B cell (primary cell): ENCODE data around the gene GOLT1B. TPM values are rescaled to one million over a fixed set of nuclear protein-coding genes. Genes with fewer than 3 reads are reported as not detected.

Source experiments
- ATAC-seq: fragments of 200-7000 bp; cut with Tn5 transposase; one replicate; pipeline ENCODE4 v1.10.0; 2021; ENCODE audit warnings: low read depth, mild to moderate bottlenecking, moderate number of reproducible peaks, moderate library complexity
- CTCF ChIA-PET: fragments of 350-600 bp; sonication (Branson Sonifier 250); formaldehyde crosslinking; loops from one replicate; lab custom pipeline; 2021; ENCODE audit warnings: antibody characterized with exemption, inconsistent platforms; lab: Charles Lee
- POLR2A ChIA-PET: fragments of 350-600 bp; sonication (Branson Sonifier 250); formaldehyde crosslinking; loops from one replicate; lab custom pipeline; 2021; ENCODE audit warnings: antibody characterized with exemption; lab: Charles Lee
- DNase-seq: peaks from one replicate; pipeline ENCODE4 v3.0.0; 2013
- H2AFZ ChIP-seq: 2 replicates; pipeline ENCODE4 v1.6.1; 2012; ENCODE audit warnings: mild to moderate bottlenecking, low read depth, low read length; ENCODE audit not compliant: insufficient read depth, poor library complexity, severe bottlenecking
- H3K27ac ChIP-seq, 2 donors: 1 replicate in 1 of 2; 2 replicates in 1 of 2; pipeline ENCODE4 v1.5.1; 2012 to 2013; ENCODE audit warnings: low read length in 2 of 2, mild to moderate bottlenecking in 2 of 2, moderate library complexity in 1 of 2
- H3K27me3 ChIP-seq, 4 experiments: fragments of 200-600 bp in 1 of 4; sonication (generic) in 1 of 4; replicated peaks in 1 of 4; 1 replicate in 2 of 4; 2 replicates in 2 of 4; pipeline versions ENCODE4 v1.6.1 to v1.7.0; 2013 to 2016; ENCODE audit warnings: low read length in 3 of 4, mild to moderate bottlenecking in 2 of 4, mixed read lengths in 1 of 4, moderate library complexity in 1 of 4; ENCODE audit not compliant: insufficient read depth in 4 of 4, control insufficient read depth in 3 of 4; ENCODE audit errors: control extremely low read depth in 1 of 4
- H3K36me3 ChIP-seq, 2 experiments: replicated peaks in 1 of 2; 1 replicate in 1 of 2; 2 replicates in 1 of 2; pipeline versions ENCODE4 v1.6.1 to v1.7.1; 2013; ENCODE audit warnings: low read length in 1 of 2; ENCODE audit not compliant: insufficient read depth in 2 of 2, control insufficient read depth in 1 of 2; ENCODE audit errors: control extremely low read depth in 1 of 2, extremely low read depth in 1 of 2
- H3K4me1 ChIP-seq, 2 donors: fragments of 200-600 bp in 1 of 2; sonication (generic) in 1 of 2; 1 replicate in 1 of 2; 2 replicates in 1 of 2; pipeline versions ENCODE4 v1.5.1 to v1.6.1; 2013 to 2017; ENCODE audit warnings: low read length in 2 of 2; ENCODE audit not compliant: control insufficient read depth in 2 of 2, insufficient read depth in 2 of 2
- H3K4me2 ChIP-seq: replicated peaks from 2 replicates; pipeline ENCODE3; 2012; ENCODE audit warnings: mild to moderate bottlenecking, low read depth, low read length; ENCODE audit not compliant: poor library complexity, severe bottlenecking
- H3K4me3 ChIP-seq, 5 experiments: fragments of 200-600 bp in 1 of 5; sonication (generic) in 1 of 5; 1 replicate in 3 of 5; 2 replicates in 2 of 5; pipeline versions ENCODE4 v1.5.1 to v1.7.0; 2011 to 2016; ENCODE audit warnings: low read length in 4 of 5, mild to moderate bottlenecking in 4 of 5, low read depth in 2 of 5, control low read depth in 1 of 5, moderate library complexity in 1 of 5; ENCODE audit not compliant: insufficient read depth in 1 of 5; ENCODE audit errors: control extremely low read depth in 1 of 5, extremely low read depth in 1 of 5
- H3K79me2 ChIP-seq: fragments of 200-600 bp; sonication (generic); one replicate; pipeline ENCODE4 v1.6.0; 2016; ENCODE audit warnings: low read length; ENCODE audit not compliant: control insufficient read depth, insufficient read depth
- H3K9ac ChIP-seq: fragments of 200-600 bp; sonication (generic); 2 replicates; pipeline ENCODE4 v1.6.1; 2017; ENCODE audit warnings: mild to moderate bottlenecking, low read length, moderate library complexity
- H3K9me3 ChIP-seq, 3 donors: one replicate each; pipeline versions ENCODE4 v1.6.1 to v1.7.1; 2013; ENCODE audit warnings: low read length in 2 of 3; ENCODE audit not compliant: control insufficient read depth in 2 of 3, insufficient read depth in 1 of 3; ENCODE audit errors: control extremely low read depth in 1 of 3
- H4K20me1 ChIP-seq: 2 replicates; pipeline ENCODE4 v1.6.0; 2012; ENCODE audit warnings: mild to moderate bottlenecking, low read length; ENCODE audit not compliant: insufficient read depth, control insufficient read depth, poor library complexity, severe bottlenecking
- H3K27ac Mint-ChIP-seq: one replicate; pipeline ENCODE4 v1.8.0; 2021; ENCODE audit warnings: mixed read lengths
- H3K27me3 Mint-ChIP-seq: one replicate; pipeline ENCODE4 v1.8.0; 2021; ENCODE audit warnings: mixed read lengths
- H3K4me1 Mint-ChIP-seq: one replicate; pipeline ENCODE4 v1.8.0; 2021; ENCODE audit warnings: mixed read lengths
- H3K4me3 Mint-ChIP-seq: one replicate; pipeline ENCODE4 v1.8.0; 2021; ENCODE audit warnings: mixed read lengths
- H3K9me3 Mint-ChIP-seq: one replicate; pipeline ENCODE4 v1.8.0; 2022; ENCODE audit warnings: mixed read lengths; ENCODE audit not compliant: insufficient read depth
- EZH2 ChIP-seq: IDR thresholded peaks from 2 replicates; pipeline ENCODE4 v1.6.1; 2012; ENCODE audit warnings: borderline replicate concordance, low read depth, mild to moderate bottlenecking, moderate library complexity, low read length; ENCODE audit not compliant: insufficient read depth, poor library complexity, severe bottlenecking
- WGBS: methylation state at CpG from one replicate; pipeline ENCODE4 v1.1.5; 2013; ENCODE audit warnings: missing lambda C conversion rate; ENCODE audit not compliant: insufficient coverage; 5-methylcytosine and 5-hydroxymethylcytosine counted together
- intact Hi-C: fragments of 100-400 bp; cut with micrococcal nuclease; formaldehyde crosslinking; loops from one replicate; pipeline ENCODE4 v1.10.0; 2022
- polyA plus RNA-seq: library from polyadenylated mRNA; depleted of rRNA; stranded (reverse); fragments of >200 nt; gene quantifications from 2 replicates; pipeline ENCODE4 v1.2.3, GENCODE V29; 2012
- total RNA-seq, 2 donors: library from RNA; stranded (reverse); fragments of 120-200 nt in 1 of 2; gene quantifications; 1 replicate in 1 of 2; 2 replicates in 1 of 2; pipeline versions ENCODE4 v1.2.3 to v1.2.4, GENCODE V29; 2013 to 2022
- TF ChIP-seq, protein P1 (sequence below): fragments of 200-600 bp; IDR thresholded peaks from one replicate; pipeline ENCODE4 v1.8.0; 2022; ENCODE audit warnings: antibody characterized with exemption, mild to moderate bottlenecking

Gene GOLT1B
- total and polyA plus RNA-seq, 2 donors (not counting 1 experiment from before 2014, with no cell fraction given), result 8.2 to 25.1 TPM

DNA sequence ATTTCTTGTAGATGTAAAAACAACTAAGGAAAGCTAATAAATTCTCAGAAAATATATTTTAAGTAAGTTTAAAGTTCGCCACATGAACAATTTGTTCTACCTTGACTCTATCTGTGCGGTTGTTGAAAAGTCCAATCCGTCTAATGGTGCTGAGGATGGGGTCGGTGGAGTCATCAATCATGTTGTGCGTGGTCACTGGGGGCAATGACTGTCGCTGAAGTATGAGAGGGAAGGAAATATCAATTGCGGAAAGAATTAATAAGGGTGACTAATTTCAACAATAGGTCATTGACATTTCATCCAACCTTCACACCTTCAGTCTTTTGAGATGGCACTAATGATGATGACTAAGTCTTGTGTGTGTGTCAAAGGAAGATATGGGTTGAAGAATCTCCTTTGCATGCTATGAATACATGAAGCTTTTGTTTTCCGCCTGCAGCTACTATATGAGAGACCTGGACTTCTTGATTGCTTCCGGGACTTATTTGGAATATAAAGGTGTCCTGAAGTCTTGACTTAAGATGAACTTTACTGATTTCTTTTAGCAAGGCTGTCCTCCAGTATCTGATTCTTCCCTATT, 56.6 kb downstream of the GOLT1B start:
- TF ChIP-seq, protein P1, sequence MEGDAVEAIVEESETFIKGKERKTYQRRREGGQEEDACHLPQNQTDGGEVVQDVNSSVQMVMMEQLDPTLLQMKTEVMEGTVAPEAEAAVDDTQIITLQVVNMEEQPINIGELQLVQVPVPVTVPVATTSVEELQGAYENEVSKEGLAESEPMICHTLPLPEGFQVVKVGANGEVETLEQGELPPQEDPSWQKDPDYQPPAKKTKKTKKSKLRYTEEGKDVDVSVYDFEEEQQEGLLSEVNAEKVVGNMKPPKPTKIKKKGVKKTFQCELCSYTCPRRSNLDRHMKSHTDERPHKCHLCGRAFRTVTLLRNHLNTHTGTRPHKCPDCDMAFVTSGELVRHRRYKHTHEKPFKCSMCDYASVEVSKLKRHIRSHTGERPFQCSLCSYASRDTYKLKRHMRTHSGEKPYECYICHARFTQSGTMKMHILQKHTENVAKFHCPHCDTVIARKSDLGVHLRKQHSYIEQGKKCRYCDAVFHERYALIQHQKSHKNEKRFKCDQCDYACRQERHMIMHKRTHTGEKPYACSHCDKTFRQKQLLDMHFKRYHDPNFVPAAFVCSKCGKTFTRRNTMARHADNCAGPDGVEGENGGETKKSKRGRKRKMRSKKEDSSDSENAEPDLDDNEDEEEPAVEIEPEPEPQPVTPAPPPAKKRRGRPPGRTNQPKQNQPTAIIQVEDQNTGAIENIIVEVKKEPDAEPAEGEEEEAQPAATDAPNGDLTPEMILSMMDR, result no peak
- TF ChIP-seq EZH2, result no peak
- Histone ChIP-seq H3K4me3 (no peak overlapping the region), H3K27me3 (no peaks in the 10 kb centered on the region), H3K79me2 (no peaks in the 10 kb centered on the region), H2AFZ (no peak overlapping the region), H3K9ac (no peak overlapping the region), H3K4me2 (no peak overlapping the region), H4K20me1 (no peaks in the 10 kb centered on the region), H3K9me3 (no peaks in the 10 kb centered on the region), H3K36me3 (no peaks in the 10 kb centered on the region), H3K4me1 (no peaks in the 10 kb centered on the region), H3K27ac (no peak overlapping the region)
- no peak overlapping the region for H3K27ac Mint-ChIP-seq
- no CpG with 5 or more reads among the region's 9 CpGs for WGBS
- H3K9me3 Mint-ChIP-seq, result no peaks in the 10 kb centered on the region
- ATAC-seq (no peak), DNase-seq (no peak)
- ChIA-PET POLR2A (no interaction called here), CTCF (no interaction called here)
- H3K4me1 Mint-ChIP-seq, result no peaks in the 10 kb centered on the region
- no peak overlapping the region for H3K4me3 Mint-ChIP-seq
- peaks cover 7% of the 10 kb centered on the region for H3K27me3 Mint-ChIP-seq
- intact Hi-C loops, result no loop called here

DNA sequence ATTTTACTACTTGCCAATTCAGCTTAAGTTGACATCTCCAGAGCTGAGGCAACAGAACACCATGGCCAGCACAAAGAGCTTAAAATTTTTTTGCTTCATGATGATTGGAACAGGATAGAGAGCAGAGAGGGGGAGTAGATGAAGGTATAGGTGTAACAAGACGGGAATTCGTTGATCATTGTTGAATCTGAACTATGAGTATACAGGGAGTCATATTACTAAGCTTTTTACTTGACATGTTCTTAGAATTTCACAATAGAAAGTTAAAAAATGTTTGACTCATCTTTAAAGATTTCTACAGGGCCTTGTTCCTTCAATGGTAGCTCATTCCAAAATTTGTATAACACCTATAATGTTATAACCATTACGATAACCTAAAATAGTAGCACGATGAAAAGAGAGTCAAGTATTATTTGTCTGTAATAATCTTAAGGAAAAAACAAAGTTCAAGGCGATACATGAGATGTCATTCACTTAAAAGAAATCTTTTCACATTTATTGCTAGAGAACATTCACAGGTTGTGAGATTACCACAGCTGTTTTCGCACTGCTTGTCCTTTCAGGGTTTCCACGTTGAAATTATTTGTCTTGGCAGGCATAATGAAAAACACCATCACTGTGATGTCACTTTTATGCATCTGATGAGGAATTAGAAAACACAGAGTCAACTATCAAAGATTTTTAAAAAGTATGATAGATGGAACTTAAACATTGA, 58.4 kb downstream of the GOLT1B start:
- no peak overlapping the region for H3K27ac ChIP-seq
- no CpG with 5 or more reads among the region's 7 CpGs for WGBS
- no peaks in the 10 kb centered on the region for H3K27me3 ChIP-seq
- H3K4me2 ChIP-seq, result no peak overlapping the region
- ChIA-PET CTCF (no interaction called here), POLR2A (no interaction called here)
- no peaks in the 10 kb centered on the region for H3K36me3 ChIP-seq
- H2AFZ ChIP-seq, result no peak overlapping the region
- no peaks in the 10 kb centered on the region for H4K20me1 ChIP-seq
- H3K4me1 Mint-ChIP-seq, result no peaks in the 10 kb centered on the region
- intact Hi-C loops, result no loop called here
- no peak overlapping the region for H3K9ac ChIP-seq
- no peaks in the 10 kb centered on the region for H3K9me3 ChIP-seq
- no peak overlapping the region for H3K27ac Mint-ChIP-seq
- no peak overlapping the region for H3K4me3 Mint-ChIP-seq
- peaks cover 7% of the 10 kb centered on the region for H3K27me3 Mint-ChIP-seq
- no peak for DNase-seq
- ATAC-seq, result no peak
- H3K79me2 ChIP-seq, result no peaks in the 10 kb centered on the region
- H3K4me3 ChIP-seq, result no peak overlapping the region
- no peaks in the 10 kb centered on the region for H3K9me3 Mint-ChIP-seq
- no peaks in the 10 kb centered on the region for H3K4me1 ChIP-seq
- no peak for TF ChIP-seq EZH2
- TF ChIP-seq, protein P1, result no peak
